HCT116 (cell line): ENCODE results near the gene ZFP3.

Experiments
- EZH2 ChIP-seq: fragments of 200-600 bp; sonication (generic); IDR thresholded peaks from 2 replicates; pipeline ENCODE4 v1.6.1; 2017; ENCODE audit warnings: antibody characterized with exemption, mixed run types
- EZH2phosphoT487 ChIP-seq: fragments of 200-600 bp; IDR thresholded peaks from 2 replicates; pipeline ENCODE4 v1.6.1; 2018; ENCODE audit warnings: antibody characterized with exemption, borderline replicate concordance
- FOSL1 ChIP-seq: IDR thresholded peaks from 2 replicates; pipeline ENCODE4 v1.6.1; 2012; ENCODE audit warnings: low read depth
- POLR2AphosphoS5 ChIP-seq: IDR thresholded peaks from 2 replicates; pipeline ENCODE4 v1.6.1; 2011; ENCODE audit warnings: mild to moderate bottlenecking, low read depth, low read length, moderate library complexity
- TF ChIP-seq, protein P1 (sequence below), 3 experiments: fragments of 200-600 bp in 1 of 3; sonication (generic) in 1 of 3; IDR thresholded peaks in 2 of 3; conservative IDR thresholded peaks in 1 of 3; 2 replicates each; pipeline ENCODE4 v1.5.1; 2012 to 2017; ENCODE audit warnings: low read depth in 2 of 3, low read length in 2 of 3, antibody characterized with exemption in 1 of 3, borderline replicate concordance in 1 of 3, control low read depth in 1 of 3, mild to moderate bottlenecking in 1 of 3, mixed read lengths in 1 of 3, mixed run types in 1 of 3, moderate library complexity in 1 of 3; ENCODE audit not compliant: insufficient read depth in 1 of 3
- TF ChIP-seq, protein P2 (sequence below): IDR thresholded peaks from 2 replicates; pipeline ENCODE4 v1.6.1; 2012

DNA sequence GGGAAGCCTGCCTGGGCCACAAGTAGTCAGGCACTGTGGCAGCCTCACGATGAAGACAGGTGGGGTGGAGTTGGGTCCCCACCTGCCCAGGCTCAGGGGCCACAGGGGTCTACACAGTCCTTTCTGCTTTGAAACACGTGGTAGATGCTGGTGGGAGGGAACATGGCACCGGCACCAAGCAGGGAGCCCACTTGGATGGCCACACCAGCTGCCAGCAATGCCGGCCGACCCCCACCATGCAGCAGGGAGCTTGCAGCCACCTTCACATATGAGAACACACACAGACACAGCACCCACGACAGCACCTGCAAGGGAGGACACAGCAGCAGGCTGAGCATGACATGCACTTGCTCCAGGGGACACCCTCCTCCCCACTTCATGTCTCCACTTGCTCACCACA, 45.4 kb upstream of the ZFP3 start:
- TF ChIP-seq EZH2phosphoT487 (no peak), EZH2 (no peak), FOSL1 (no peak), POLR2AphosphoS5 (no peak)
- TF ChIP-seq, protein P1, sequence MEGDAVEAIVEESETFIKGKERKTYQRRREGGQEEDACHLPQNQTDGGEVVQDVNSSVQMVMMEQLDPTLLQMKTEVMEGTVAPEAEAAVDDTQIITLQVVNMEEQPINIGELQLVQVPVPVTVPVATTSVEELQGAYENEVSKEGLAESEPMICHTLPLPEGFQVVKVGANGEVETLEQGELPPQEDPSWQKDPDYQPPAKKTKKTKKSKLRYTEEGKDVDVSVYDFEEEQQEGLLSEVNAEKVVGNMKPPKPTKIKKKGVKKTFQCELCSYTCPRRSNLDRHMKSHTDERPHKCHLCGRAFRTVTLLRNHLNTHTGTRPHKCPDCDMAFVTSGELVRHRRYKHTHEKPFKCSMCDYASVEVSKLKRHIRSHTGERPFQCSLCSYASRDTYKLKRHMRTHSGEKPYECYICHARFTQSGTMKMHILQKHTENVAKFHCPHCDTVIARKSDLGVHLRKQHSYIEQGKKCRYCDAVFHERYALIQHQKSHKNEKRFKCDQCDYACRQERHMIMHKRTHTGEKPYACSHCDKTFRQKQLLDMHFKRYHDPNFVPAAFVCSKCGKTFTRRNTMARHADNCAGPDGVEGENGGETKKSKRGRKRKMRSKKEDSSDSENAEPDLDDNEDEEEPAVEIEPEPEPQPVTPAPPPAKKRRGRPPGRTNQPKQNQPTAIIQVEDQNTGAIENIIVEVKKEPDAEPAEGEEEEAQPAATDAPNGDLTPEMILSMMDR (IDR thresholded peaks at IDR 0.05 in 2 of 3, conservative IDR thresholded peaks at IDR 0.05 in 1 of 3; ENCODE audit: borderline replicate concordance in 1 of 3, insufficient read depth in 1 of 3, low read depth in 2 of 3, low read length in 2 of 3), result no peak
- TF ChIP-seq, protein P2, sequence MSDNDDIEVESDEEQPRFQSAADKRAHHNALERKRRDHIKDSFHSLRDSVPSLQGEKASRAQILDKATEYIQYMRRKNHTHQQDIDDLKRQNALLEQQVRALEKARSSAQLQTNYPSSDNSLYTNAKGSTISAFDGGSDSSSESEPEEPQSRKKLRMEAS, result no peak
